ENCODE measurements around the gene RPS4Y1.

DNA sequence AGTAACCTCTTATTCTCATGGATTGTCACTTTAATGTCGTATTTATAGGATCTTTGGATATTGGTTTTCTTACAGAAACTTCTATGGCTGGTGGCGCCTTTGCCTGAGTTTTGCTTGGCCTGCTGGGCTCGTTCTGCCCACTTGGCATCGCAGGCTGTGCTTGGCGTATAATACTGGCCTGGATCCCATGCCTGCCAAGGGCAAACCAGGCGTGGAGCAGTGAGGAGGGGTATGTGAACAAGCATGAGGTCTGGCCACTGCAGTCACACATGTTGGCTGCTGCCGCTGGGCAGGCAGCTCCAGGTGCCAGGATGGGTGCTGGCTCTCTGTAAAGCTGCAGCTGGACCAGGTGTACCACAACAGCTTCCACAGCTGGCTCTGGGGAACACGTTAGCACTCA, 26.1 kb downstream of the RPS4Y1 start:
- TF ChIP-seq, protein P1, sequence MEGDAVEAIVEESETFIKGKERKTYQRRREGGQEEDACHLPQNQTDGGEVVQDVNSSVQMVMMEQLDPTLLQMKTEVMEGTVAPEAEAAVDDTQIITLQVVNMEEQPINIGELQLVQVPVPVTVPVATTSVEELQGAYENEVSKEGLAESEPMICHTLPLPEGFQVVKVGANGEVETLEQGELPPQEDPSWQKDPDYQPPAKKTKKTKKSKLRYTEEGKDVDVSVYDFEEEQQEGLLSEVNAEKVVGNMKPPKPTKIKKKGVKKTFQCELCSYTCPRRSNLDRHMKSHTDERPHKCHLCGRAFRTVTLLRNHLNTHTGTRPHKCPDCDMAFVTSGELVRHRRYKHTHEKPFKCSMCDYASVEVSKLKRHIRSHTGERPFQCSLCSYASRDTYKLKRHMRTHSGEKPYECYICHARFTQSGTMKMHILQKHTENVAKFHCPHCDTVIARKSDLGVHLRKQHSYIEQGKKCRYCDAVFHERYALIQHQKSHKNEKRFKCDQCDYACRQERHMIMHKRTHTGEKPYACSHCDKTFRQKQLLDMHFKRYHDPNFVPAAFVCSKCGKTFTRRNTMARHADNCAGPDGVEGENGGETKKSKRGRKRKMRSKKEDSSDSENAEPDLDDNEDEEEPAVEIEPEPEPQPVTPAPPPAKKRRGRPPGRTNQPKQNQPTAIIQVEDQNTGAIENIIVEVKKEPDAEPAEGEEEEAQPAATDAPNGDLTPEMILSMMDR (IDR thresholded peaks at IDR 0.05; ENCODE audit: low read length), result no peak
- no peak for TF ChIP-seq EZH2 (IDR thresholded peaks at IDR 0.05; ENCODE audit: borderline replicate concordance, low read length)
